SJCRH30 (cell line): Measurements from ENCODE around the gene STMND1. TPM values are rescaled to one million over a fixed set of nuclear protein-coding genes. Genes with fewer than 3 reads are reported as not detected.

ENCODE experiments used
- DNase-seq, 2 experiments: peaks; one replicate each; pipeline ENCODE4 v3.0.0-alpha.2; 2015 to 2020
- H3K27ac ChIP-seq: fragments of 250-450 bp; sonication (Bioruptor Pico); 2 replicates; pipeline ENCODE4 v1.5.1; 2020; ENCODE audit warnings: mild to moderate bottlenecking, moderate library complexity
- H3K27me3 ChIP-seq: fragments of 250-450 bp; sonication (Bioruptor Pico); 2 replicates; pipeline ENCODE4 v1.5.1; 2020; ENCODE audit warnings: mild to moderate bottlenecking, moderate library complexity
- H3K36me3 ChIP-seq: fragments of 250-450 bp; sonication (Bioruptor Pico); 2 replicates; pipeline ENCODE4 v1.5.1; 2020; ENCODE audit warnings: mild to moderate bottlenecking, moderate library complexity
- H3K4me1 ChIP-seq: fragments of 250-450 bp; sonication (Bioruptor Pico); 2 replicates; pipeline ENCODE4 v1.5.1; 2020; ENCODE audit warnings: mild to moderate bottlenecking, moderate library complexity
- H3K4me3 ChIP-seq: fragments of 250-450 bp; sonication (Bioruptor Pico); 2 replicates; pipeline ENCODE4 v1.5.1; 2020; ENCODE audit warnings: mild to moderate bottlenecking, moderate library complexity
- H3K9me3 ChIP-seq: fragments of 250-450 bp; sonication (Bioruptor Pico); replicated peaks from 2 replicates; pipeline ENCODE4 v1.5.1; 2020; ENCODE audit warnings: mild to moderate bottlenecking, moderate library complexity
- total RNA-seq: library from RNA; depleted of rRNA; stranded (reverse); fragments of >200 nt; shearing (Covaris generic); gene quantifications from 2 replicates; pipeline ENCODE4 v1.2.3, GENCODE V29; 2014

The STMND1 gene
- total RNA-seq, 1 experiment from 2014 or later, result not detected

DNA sequence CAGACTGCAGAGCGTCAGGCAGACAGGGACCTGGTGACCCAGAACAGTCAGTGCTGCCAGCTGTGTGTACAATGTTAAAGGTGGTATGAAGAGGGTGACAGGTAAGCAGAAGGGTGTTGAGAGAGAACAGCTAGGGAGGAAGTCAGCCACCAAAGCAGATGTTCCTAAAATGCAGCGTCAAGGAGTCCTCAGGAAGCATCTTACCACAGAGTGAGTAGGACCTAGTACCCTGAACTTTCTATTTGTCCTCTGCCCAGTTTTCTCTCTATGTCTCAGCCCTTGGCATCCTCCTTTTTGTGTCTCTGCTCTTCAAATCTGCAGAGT lies 14.2 kb downstream of the STMND1 start:
- DNase-seq, result no peak
- Histone ChIP-seq H3K9me3 (no peaks in the 10 kb centered on the region), H3K4me1 (no peaks in the 10 kb centered on the region), H3K36me3 (no peaks in the 10 kb centered on the region), H3K27ac (no peak overlapping the region), H3K27me3 (no peaks in the 10 kb centered on the region), H3K4me3 (no peak overlapping the region)

DNA sequence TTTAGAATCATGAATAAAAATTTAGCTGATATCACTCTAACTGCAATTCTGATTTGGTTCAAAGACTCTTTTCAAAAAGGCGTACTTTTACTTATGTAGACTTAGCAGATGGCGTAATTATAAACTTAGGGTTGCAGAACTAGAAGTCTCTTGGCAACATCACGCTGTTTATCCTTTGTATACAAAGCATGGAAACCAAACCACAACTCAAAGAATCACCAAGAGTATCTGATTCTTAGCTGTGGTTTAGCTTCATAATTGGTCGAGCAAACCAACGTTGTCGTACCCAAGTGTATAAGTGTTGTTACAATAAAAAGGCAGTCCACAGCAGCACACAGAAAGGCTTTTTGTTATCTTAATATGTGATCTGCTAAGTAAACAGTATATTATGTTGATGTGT lies 18.2 kb downstream of the STMND1 start:
- no peaks in the 10 kb centered on the region for H3K4me1 ChIP-seq
- H3K9me3 ChIP-seq, result no peaks in the 10 kb centered on the region
- H3K27ac ChIP-seq, result no peak overlapping the region
- DNase-seq, result no peak
- no peak overlapping the region for H3K4me3 ChIP-seq
- H3K36me3 ChIP-seq, result no peaks in the 10 kb centered on the region
- no peaks in the 10 kb centered on the region for H3K27me3 ChIP-seq

DNA sequence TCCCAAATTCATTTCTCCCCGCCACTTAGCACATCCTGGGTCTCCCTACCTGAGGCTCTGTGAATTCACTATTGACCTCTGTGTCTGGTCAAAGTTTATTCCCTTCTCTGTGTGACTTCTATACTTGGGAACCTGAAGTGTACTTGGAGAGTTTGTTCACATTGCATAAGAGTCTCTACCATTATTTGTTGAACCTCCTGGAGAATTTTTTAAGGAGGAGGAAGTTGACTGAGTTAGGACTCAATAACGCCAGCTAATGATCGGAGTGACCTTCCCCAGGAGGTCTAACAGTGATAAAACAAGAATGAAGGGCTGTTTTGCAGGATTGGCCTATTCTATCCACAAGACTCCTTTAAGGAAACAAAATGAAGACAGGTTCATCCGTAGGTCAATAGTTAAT lies 23.6 kb downstream of the STMND1 start:
- no peaks in the 10 kb centered on the region for H3K4me1 ChIP-seq
- no peaks in the 10 kb centered on the region for H3K27me3 ChIP-seq
- no peaks in the 10 kb centered on the region for H3K9me3 ChIP-seq
- H3K4me3 ChIP-seq, result no peak overlapping the region
- DNase-seq, result no peak
- no peaks in the 10 kb centered on the region for H3K36me3 ChIP-seq
- H3K27ac ChIP-seq, result no peak overlapping the region

DNA sequence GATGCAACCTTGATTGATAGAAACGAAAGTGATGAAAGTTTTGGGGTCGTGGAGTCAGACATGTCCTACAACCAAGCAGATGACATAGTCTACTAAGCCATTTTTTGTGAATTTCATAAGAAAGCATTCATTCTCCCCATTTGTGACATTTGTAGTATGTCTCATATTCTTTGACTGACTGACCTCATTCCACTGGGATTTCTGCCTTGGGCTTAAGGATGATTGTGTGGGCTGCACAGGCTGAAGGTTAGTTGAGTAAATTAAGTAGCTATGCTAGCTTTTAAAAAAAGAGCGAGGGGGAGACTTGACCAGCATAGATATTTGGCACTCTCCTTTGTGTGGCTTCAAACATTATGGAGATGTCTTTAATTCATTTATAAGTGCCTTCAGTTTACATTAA lies 28.9 kb downstream of the STMND1 start:
- no peak for DNase-seq

DNA sequence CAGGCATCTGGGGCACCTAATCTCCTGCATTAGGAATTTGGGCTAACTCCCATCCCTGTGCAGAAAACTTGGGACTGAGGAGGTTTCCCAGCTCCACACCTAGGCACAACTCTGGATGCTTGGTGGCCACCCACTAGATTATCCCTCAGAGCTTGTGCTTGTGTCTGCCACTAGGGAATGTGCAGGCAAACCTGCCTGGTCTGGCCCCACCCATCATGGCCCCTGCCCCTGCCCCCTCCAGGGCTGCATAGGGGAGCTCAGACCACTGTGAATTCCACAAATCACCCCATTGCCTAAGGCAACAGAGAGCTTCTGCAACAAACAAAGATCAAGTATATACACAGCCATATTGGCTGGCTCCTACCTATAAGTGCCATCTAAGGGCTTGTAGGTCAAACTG lies 31.1 kb downstream of the STMND1 start:
- no peak overlapping the region for H3K4me3 ChIP-seq
- DNase-seq, result no peak
- no peaks in the 10 kb centered on the region for H3K27me3 ChIP-seq
- no peaks in the 10 kb centered on the region for H3K4me1 ChIP-seq
- no peaks in the 10 kb centered on the region for H3K9me3 ChIP-seq
- no peaks in the 10 kb centered on the region for H3K36me3 ChIP-seq
- no peak overlapping the region for H3K27ac ChIP-seq

More for the DNA sequence above, 28.9 kb downstream of the STMND1 start:
- H3K36me3 ChIP-seq, result no peaks in the 10 kb centered on the region
- H3K27me3 ChIP-seq, result no peaks in the 10 kb centered on the region
- H3K4me3 ChIP-seq, result no peak overlapping the region
- no peaks in the 10 kb centered on the region for H3K9me3 ChIP-seq
- no peak overlapping the region for H3K27ac ChIP-seq
- no peaks in the 10 kb centered on the region for H3K4me1 ChIP-seq

DNA sequence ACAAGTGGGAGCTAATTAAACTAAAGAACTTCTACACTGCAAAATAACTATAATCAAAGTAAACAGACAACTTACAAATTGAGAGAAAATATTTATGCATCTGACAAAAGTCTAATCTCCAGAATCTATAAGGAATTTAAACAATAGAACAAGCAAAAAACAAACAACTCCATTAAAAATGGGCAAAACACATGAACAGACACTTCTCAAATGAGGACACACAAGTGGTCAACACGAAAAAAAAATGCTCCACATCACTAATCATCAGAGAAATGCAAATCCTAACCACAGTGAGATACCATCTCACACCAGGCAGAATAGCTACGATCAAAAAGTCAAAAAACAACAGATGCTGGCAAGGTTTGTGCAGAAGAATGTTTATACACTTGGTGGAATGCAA lies 36.2 kb downstream of the STMND1 start:
- DNase-seq, result no peak
- Histone ChIP-seq H3K27ac (no peak overlapping the region), H3K4me3 (no peak overlapping the region), H3K4me1 (no peaks in the 10 kb centered on the region), H3K9me3 (no peaks in the 10 kb centered on the region), H3K27me3 (no peaks in the 10 kb centered on the region), H3K36me3 (no peaks in the 10 kb centered on the region)

DNA sequence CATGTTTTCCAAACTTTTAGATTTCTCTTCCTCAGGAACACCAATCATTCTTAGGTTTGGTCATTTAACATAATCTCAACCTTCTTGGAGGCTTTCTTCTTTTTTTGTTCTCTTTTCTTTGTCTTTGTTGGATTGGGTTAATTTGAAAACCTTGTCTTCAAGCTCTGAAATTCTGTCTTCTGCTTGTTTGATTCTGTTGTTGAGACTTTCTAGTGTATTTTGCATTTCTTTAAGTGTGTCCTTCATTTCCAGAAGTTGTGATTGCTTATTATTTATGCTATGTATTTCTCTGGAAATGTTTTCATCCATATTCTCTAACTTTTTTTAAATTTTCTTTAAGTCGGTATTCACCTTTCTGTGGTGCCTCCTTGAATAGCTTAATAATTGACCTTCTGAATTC lies 42.2 kb downstream of the STMND1 start:
- no peak overlapping the region for H3K4me3 ChIP-seq
- H3K4me1 ChIP-seq, result no peaks in the 10 kb centered on the region
- no peaks in the 10 kb centered on the region for H3K36me3 ChIP-seq
- no peaks in the 10 kb centered on the region for H3K27me3 ChIP-seq
- H3K9me3 ChIP-seq, result no peaks in the 10 kb centered on the region
- no peak overlapping the region for H3K27ac ChIP-seq
- no peak for DNase-seq

DNA sequence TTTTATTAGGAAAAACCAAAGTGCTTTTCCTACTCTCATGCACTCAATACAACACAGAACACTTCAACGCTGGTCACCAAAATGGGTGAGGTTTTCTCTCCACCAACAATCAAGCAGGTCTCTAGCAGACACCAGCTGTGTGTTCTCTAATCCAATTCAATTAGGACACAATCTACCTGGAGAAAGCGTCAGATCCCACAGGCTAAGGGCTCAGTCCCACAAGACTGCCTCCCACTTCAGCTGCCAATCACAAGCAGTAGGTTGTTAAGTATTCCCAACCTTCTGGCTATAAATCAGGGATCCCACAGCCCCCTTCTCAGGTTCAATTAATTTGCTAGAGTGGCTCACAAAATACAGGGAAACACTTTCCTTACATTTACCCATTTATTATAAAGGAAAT lies 47.7 kb downstream of the STMND1 start:
- H3K9me3 ChIP-seq, result no peaks in the 10 kb centered on the region
- no peaks in the 10 kb centered on the region for H3K4me1 ChIP-seq
- H3K27me3 ChIP-seq, result no peaks in the 10 kb centered on the region
- DNase-seq, result no peak
- H3K36me3 ChIP-seq, result no peaks in the 10 kb centered on the region
- H3K4me3 ChIP-seq, result no peak overlapping the region
- no peak overlapping the region for H3K27ac ChIP-seq

DNA sequence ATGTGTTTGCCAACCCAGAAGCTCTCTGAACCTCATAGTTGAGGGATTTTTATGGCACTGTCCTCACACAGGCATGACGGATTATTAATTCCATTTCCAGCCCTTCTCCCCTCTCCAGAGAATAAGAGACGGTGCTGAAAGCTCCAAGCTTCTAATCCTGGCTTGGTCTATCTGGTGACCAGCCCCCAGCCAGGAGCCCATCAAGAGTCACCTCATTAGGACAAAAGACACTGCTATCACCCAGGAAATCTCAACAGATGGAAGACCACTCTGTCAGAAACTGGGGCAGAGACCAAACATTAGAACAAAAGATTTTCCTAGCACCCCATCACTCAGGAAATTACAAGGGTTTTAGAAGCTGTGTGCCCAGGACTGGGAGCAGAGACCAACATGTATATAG lies 48.2 kb downstream of the STMND1 start:
- no peak overlapping the region for H3K4me3 ChIP-seq
- no peaks in the 10 kb centered on the region for H3K27me3 ChIP-seq
- H3K36me3 ChIP-seq, result no peaks in the 10 kb centered on the region
- no peak for DNase-seq
- no peaks in the 10 kb centered on the region for H3K9me3 ChIP-seq
- H3K4me1 ChIP-seq, result no peaks in the 10 kb centered on the region
- H3K27ac ChIP-seq, result no peak overlapping the region

DNA sequence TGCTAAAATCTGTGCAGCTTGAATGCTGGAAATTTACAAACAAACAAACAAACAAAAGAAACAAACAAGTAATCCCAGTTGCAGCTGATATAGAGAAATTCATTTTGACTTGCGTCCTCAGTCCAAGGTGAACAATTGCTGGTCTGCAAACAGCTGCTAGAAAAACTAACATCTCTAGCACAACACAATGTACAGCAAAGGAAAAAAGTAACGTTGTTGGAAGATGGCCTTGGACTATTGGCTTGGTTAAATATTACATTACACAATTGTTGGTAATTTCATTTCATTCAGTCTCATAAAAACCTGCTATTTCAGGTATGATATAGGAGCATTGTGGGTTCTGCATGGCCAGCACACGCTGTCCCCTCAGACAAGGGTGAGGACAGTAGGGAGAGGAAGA lies 50.0 kb downstream of the STMND1 start:
- H3K36me3 ChIP-seq, result no peaks in the 10 kb centered on the region
- H3K27me3 ChIP-seq, result no peaks in the 10 kb centered on the region
- DNase-seq, result no peak
- H3K4me3 ChIP-seq, result no peak overlapping the region
- H3K27ac ChIP-seq, result no peak overlapping the region
- H3K9me3 ChIP-seq, result no peaks in the 10 kb centered on the region
- H3K4me1 ChIP-seq, result no peaks in the 10 kb centered on the region

DNA sequence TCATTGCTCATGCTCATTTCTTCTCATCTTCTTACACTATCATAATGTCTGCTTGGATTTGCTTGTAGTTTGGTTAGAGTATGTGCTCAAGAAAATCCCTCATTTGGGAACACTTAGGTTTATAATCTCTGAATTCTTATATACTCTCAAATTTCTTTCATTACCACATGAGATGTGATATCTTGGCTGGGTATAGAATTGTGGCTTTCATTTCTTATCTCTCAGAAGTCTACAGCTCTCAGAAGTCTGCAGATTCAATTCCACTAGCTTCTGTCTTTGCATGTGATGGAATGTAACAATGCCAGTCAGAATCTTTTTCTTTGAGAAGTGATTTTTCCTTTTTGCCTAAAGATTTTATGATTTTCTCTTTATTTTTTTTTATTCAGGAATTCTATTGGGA lies 50.9 kb downstream of the STMND1 start:
- Histone ChIP-seq H3K36me3 (no peaks in the 10 kb centered on the region), H3K27ac (no peak overlapping the region)

DNA sequence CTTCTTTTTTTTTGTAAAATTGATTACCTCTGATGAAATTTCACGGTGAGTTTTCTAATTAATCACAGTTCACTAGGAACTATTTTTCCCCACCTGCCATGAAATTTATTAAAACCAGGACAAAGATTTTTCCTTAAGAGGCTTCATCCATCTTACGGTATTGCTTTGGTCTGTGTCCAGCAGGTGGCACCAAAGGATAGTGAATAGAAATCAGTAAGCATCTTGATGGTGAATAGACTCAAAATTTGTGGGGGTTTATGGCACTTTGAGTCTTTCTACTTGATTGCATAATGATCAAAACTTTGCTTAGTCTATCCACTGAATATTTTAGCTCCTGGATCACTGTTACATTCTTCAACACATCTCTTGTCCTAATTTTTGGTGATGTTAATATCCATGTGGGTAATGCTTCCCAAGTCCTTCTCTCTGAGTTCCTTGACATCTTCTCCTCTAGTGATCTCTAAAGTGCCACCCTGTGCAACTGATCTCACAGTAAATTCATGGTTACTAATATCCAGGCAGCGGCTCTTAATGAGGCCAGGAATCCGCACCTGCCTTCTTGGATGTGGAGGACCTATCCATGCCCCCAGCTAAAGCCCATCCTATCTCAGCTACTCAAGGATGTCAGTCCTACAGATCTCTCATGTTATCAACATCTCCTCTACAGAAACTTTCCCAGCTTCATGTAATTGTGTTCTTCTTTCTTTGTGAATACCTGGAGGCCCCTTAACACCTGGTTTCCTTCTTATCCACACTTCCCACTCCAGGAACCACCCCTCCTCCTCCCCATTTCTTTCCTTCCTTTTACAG lies 54.5 kb downstream of the STMND1 start:
- H3K27ac ChIP-seq, result no peak overlapping the region
- no peaks in the 10 kb centered on the region for H3K27me3 ChIP-seq
- H3K4me3 ChIP-seq, result no peak overlapping the region
- H3K4me1 ChIP-seq, result no peaks in the 10 kb centered on the region
- no peaks in the 10 kb centered on the region for H3K36me3 ChIP-seq
- no peaks in the 10 kb centered on the region for H3K9me3 ChIP-seq
- DNase-seq, result peak; percentile 35 to 80

More for the DNA sequence above, 50.9 kb downstream of the STMND1 start:
- H3K4me1 ChIP-seq, result no peaks in the 10 kb centered on the region
- H3K9me3 ChIP-seq, result no peaks in the 10 kb centered on the region
- DNase-seq, result no peak
- no peaks in the 10 kb centered on the region for H3K27me3 ChIP-seq
- H3K4me3 ChIP-seq, result no peak overlapping the region

DNA sequence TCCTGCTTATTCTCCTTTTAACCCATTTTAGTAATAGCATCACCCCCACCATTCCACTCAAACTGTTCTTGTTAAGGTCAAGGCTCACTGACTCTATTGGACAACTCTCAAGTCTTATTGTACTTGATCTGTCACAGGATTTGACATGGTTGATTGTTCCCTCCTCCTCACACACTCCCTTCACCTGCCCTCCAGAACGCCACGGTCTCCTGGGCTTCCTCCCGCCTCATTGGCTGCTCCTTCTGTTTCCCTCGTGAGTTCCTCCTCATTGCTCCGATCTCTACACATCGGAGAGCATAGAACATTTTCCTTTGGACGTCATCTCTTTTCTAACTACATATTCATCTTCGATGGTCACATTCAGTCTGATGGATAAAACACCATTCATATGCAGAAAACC lies 55.1 kb downstream of the STMND1 start:
- no peaks in the 10 kb centered on the region for H3K27me3 ChIP-seq
- H3K36me3 ChIP-seq, result no peaks in the 10 kb centered on the region
- H3K9me3 ChIP-seq, result no peaks in the 10 kb centered on the region
- DNase-seq, result no peak
- no peak overlapping the region for H3K4me3 ChIP-seq
- H3K4me1 ChIP-seq, result no peaks in the 10 kb centered on the region
- H3K27ac ChIP-seq, result no peak overlapping the region

DNA sequence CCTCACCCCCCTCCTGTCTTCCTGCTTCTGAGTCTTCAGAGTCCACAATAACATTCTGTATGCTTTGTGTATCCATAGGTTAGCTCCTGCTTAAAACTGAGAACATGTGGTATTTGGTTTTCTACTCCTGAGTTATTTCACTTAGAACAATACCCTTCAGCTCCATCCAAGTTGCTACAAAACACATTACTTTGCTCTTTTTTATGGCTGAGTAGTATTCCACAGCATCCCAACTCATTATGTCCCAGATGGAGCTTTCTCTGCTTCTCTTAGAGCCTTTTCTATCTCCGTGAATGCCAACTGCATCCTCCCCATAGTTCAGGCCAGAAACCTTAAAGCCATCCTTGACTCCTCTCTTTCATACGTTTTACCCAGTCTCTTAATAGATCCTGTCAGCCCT lies 55.8 kb downstream of the STMND1 start:
- Histone ChIP-seq H3K27me3 (no peaks in the 10 kb centered on the region), H3K9me3 (no peaks in the 10 kb centered on the region), H3K27ac (no peak overlapping the region), H3K4me1 (no peaks in the 10 kb centered on the region), H3K36me3 (no peaks in the 10 kb centered on the region), H3K4me3 (no peak overlapping the region)
- DNase-seq, result no peak

DNA sequence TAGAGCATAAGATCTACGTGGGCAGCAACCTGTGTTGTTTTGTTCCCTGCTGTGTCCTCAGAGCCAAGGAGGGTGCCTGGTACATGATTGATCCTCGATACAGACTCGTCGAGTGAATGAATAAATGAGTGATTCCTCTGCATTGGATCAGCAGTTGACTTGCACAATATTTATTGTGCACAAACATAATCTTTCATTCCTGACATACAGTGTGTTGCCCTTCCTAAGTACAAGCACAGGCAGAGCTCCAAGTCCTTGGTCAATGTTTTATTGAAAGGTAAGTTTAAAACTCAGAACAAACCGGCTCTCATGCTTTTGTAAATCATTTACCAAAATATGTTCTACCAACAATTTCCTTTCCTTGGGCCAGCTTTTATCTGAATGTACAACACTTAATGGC lies 57.4 kb downstream of the STMND1 start:
- no peaks in the 10 kb centered on the region for H3K27me3 ChIP-seq
- no peaks in the 10 kb centered on the region for H3K36me3 ChIP-seq
- no peak for DNase-seq
- no peak overlapping the region for H3K4me3 ChIP-seq
- no peaks in the 10 kb centered on the region for H3K4me1 ChIP-seq
- no peaks in the 10 kb centered on the region for H3K9me3 ChIP-seq
- H3K27ac ChIP-seq, result no peak overlapping the region

DNA sequence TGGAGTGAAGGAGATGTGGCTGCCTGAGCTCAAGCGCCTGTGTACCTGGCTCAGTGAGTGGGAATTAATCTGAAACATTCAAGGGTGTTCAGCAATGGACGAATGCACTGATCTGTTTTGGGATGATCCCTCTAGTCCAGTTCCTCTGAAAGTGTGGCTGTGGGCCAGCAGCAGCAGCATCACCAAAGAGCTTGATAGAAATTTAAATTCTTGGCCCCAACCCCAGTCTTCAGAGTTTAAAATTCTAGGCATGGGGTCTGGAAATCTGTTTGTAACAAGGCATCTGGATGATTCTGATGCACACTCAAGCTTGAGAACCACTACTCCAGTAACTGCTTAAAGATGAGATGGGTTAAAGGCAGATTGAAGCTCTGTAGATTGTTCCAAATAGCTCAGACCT lies 59.2 kb downstream of the STMND1 start:
- Histone ChIP-seq H3K36me3 (no peaks in the 10 kb centered on the region), H3K4me1 (no peaks in the 10 kb centered on the region), H3K27me3 (no peaks in the 10 kb centered on the region), H3K9me3 (no peaks in the 10 kb centered on the region), H3K27ac (no peak overlapping the region), H3K4me3 (no peak overlapping the region)
- DNase-seq, result no peak
